ENCODE measurements around the gene WDR74. TPM values are rescaled to one million over a fixed set of nuclear protein-coding genes. Genes with fewer than 3 reads are reported as not detected.
"Not testable (repeated sequence)": the region's sequence is repeated elsewhere in the genome, so short reads cannot be mapped to it uniquely, and the experiment has no call there.

WDR74 gene
- total RNA-seq, 1 donor, result 34.0 TPM

- peak within 1 kb of the TSS; percentile 82 for H2AFZ ChIP-seq (ENCODE audit: low read length)
- H3K4me1 ChIP-seq (ENCODE audit: insufficient read depth, low read length), result peaks cover 14% of the 10 kb centered on the region
- no peak for TF ChIP-seq CTCF (IDR thresholded peaks at IDR 0.05; ENCODE audit: extremely low read depth, low read depth, low read length)
- H4K20me1 ChIP-seq (ENCODE audit: insufficient read depth, low read length), result peaks cover 28% of the 10 kb centered on the region
- no peaks in the 10 kb centered on the region for H3K9me3 ChIP-seq (ENCODE audit: low read depth, low read length)
- H3K4me2 ChIP-seq (ENCODE audit: insufficient read depth, low read length), result peak within 1 kb of the TSS; percentile 97
- peaks cover 82% of the 10 kb centered on the region for H3K79me2 ChIP-seq (ENCODE audit: insufficient read depth, low read length)
- H3K4me3 ChIP-seq (ENCODE audit: insufficient read depth, low read length), result peak within 1 kb of the TSS; percentile 99
- no peaks in the 10 kb centered on the region for H3K27me3 ChIP-seq (ENCODE audit: insufficient read depth, low read length)
- H3K36me3 ChIP-seq (ENCODE audit: insufficient read depth, low read length), result peaks cover 46% of the 10 kb centered on the region
- DNase-seq (ENCODE audit: insufficient read length, low spot score, missing footprints), result peak; percentile 89
- peak within 1 kb of the TSS; percentile 97 for H3K27ac ChIP-seq (ENCODE audit: low read depth, low read length)
These were observed 6.8 kb downstream of the WDR74 start, which contains the start of gene TEX54 for GRCh38 chr11:62832336-62833234. TEX54 (minus strand) TSS chr11:62832841.

GRCh38 chr11:62831520-62832335, 7.7 kb downstream of the WDR74 start, which contains the start of gene STX5:
STX5 (minus strand) TSS chr11:62832051; CDS start chr11:62831243, 808 bp downstream.
- TF ChIP-seq CTCF (IDR thresholded peaks at IDR 0.05; ENCODE audit: extremely low read depth, low read depth, low read length), result no peak
- peak within 1 kb of the TSS; percentile 97 for H3K27ac ChIP-seq (ENCODE audit: low read depth, low read length)
- peaks cover 28% of the 10 kb centered on the region for H4K20me1 ChIP-seq (ENCODE audit: insufficient read depth, low read length)
- peak within 1 kb of the TSS; percentile 82 for H2AFZ ChIP-seq (ENCODE audit: low read length)
- no peaks in the 10 kb centered on the region for H3K9me3 ChIP-seq (ENCODE audit: low read depth, low read length)
- peaks cover 53% of the 10 kb centered on the region for H3K36me3 ChIP-seq (ENCODE audit: insufficient read depth, low read length)
- DNase-seq (ENCODE audit: insufficient read length, low spot score, missing footprints), result peak; percentile 98
- peaks cover 14% of the 10 kb centered on the region for H3K4me1 ChIP-seq (ENCODE audit: insufficient read depth, low read length)
- no peaks in the 10 kb centered on the region for H3K27me3 ChIP-seq (ENCODE audit: insufficient read depth, low read length)
- H3K79me2 ChIP-seq (ENCODE audit: insufficient read depth, low read length), result peaks cover 87% of the 10 kb centered on the region
- peak within 1 kb of the TSS; percentile 97 for H3K4me2 ChIP-seq (ENCODE audit: insufficient read depth, low read length)
- peak within 1 kb of the TSS; percentile 99 for H3K4me3 ChIP-seq (ENCODE audit: insufficient read depth, low read length)

GRCh38 chr11:62830904-62831519, 8.4 kb downstream of the WDR74 start:
- Histone ChIP-seq H3K27me3 (ENCODE audit: insufficient read depth, low read length) (no peaks in the 10 kb centered on the region), H3K9me3 (ENCODE audit: low read depth, low read length) (no peaks in the 10 kb centered on the region), H3K4me2 (ENCODE audit: insufficient read depth, low read length) (peak overlapping the region; percentile 97), H3K27ac (ENCODE audit: low read depth, low read length) (peak overlapping the region; percentile 97), H3K79me2 (ENCODE audit: insufficient read depth, low read length) (peaks cover 81% of the 10 kb centered on the region), H3K4me3 (ENCODE audit: insufficient read depth, low read length) (peak overlapping the region; percentile 99), H4K20me1 (ENCODE audit: insufficient read depth, low read length) (peaks cover 28% of the 10 kb centered on the region), H3K36me3 (ENCODE audit: insufficient read depth, low read length) (peaks cover 57% of the 10 kb centered on the region), H3K4me1 (ENCODE audit: insufficient read depth, low read length) (peaks cover 14% of the 10 kb centered on the region), H2AFZ (ENCODE audit: low read length) (peak overlapping the region; percentile 70)
- TF ChIP-seq CTCF (IDR thresholded peaks at IDR 0.05; ENCODE audit: extremely low read depth, low read depth, low read length), result no peak
- peak; percentile 29 for DNase-seq (ENCODE audit: insufficient read length, low spot score, missing footprints)

- H3K4me3 ChIP-seq (ENCODE audit: insufficient read depth, low read length); H2AFZ ChIP-seq (ENCODE audit: low read length); H3K27ac ChIP-seq (ENCODE audit: low read depth, low read length); H3K4me1 ChIP-seq (ENCODE audit: insufficient read depth, low read length); H3K27me3 ChIP-seq (ENCODE audit: insufficient read depth, low read length); H3K4me2 ChIP-seq (ENCODE audit: insufficient read depth, low read length); DNase-seq (ENCODE audit: insufficient read length, low spot score, missing footprints); H3K9me3 ChIP-seq (ENCODE audit: low read depth, low read length): not testable (repeated sequence)
- Histone ChIP-seq H3K36me3 (ENCODE audit: insufficient read depth, low read length) (peaks cover 58% of the 10 kb centered on the region), H4K20me1 (ENCODE audit: insufficient read depth, low read length) (peaks cover 26% of the 10 kb centered on the region), H3K79me2 (ENCODE audit: insufficient read depth, low read length) (peaks cover 57% of the 10 kb centered on the region)
These were observed 11.3 kb downstream of the WDR74 start for GRCh38 chr11:62828130-62828529.
